ENCODE results near the gene LRRC47.

Gene LRRC47

DNA sequence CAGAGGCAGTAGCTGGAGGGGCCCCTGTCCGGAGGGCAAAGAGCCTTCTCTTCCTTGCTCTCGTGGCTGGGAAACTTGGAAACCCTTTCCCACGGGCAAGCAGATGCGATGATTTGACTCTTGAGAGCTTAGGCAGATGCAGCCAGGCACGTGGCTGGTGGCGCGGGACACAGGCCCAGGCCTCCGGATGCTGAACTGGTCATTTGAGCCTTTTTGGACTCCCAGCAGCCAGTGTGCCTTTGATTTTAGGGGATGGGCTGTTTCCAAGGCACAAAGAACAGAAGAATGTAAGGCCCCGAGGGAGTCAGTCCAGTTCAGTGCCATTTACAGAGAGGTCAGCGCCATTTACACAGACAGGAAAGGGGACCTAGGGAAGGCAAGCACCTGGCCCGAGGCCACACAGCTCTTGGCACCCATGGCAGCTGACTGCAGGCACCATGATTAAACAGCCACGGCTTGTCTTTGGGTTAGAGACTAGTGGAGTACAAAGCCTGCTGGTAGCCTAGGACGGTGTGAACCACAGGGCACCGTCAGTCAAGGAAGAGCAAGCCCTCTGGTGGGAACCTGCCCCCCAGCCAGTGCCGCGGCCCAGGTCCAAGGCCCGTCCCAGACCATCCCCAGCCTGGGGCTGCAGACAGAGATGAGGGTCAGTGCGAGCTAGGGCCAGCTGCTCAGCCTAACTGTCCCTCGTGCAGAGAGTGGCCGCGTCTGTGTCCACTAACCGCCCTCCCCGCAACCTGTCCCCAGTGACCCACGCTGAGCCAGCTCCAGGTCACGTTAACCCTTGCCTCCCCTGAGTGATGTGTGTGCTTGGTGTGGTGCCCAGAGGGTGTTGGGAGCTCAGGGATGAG is 64.5 kb downstream of the LRRC47 start:
- Histone ChIP-seq H3K36me3 (ENCODE audit: control insufficient read depth, low read length) (no peaks in the 10 kb centered on the region), H3K27ac (ENCODE audit: low read depth, low read length) (no peak overlapping the region), H3F3A (ENCODE audit: control insufficient read depth, insufficient read depth) (no peaks in the 10 kb centered on the region), H3K9me2 (replicated peaks; ENCODE audit: control insufficient read depth, low read length) (no peaks in the 10 kb centered on the region), H3K4me1 (ENCODE audit: control insufficient read depth, low read length) (no peaks in the 10 kb centered on the region), H3K27me3 (ENCODE audit: control insufficient read depth, low read length) (no peaks in the 10 kb centered on the region), H4K20me1 (ENCODE audit: control insufficient read depth, insufficient read depth, low read depth, low read length) (no peaks in the 10 kb centered on the region), H3K79me2 (ENCODE audit: control insufficient read depth, low read length) (no peaks in the 10 kb centered on the region), H3K9me3 (ENCODE audit: control insufficient read depth, insufficient read depth, low read length) (no peaks in the 10 kb centered on the region), H3K4me2 (ENCODE audit: low read length) (no peak overlapping the region), H3K4me3 (ENCODE audit: low read length) (no peak overlapping the region)
- no peak for TF ChIP-seq EZH2phosphoT487 (IDR thresholded peaks at IDR 0.05; ENCODE audit: borderline replicate concordance, low read length)
- TF ChIP-seq, protein P1, sequence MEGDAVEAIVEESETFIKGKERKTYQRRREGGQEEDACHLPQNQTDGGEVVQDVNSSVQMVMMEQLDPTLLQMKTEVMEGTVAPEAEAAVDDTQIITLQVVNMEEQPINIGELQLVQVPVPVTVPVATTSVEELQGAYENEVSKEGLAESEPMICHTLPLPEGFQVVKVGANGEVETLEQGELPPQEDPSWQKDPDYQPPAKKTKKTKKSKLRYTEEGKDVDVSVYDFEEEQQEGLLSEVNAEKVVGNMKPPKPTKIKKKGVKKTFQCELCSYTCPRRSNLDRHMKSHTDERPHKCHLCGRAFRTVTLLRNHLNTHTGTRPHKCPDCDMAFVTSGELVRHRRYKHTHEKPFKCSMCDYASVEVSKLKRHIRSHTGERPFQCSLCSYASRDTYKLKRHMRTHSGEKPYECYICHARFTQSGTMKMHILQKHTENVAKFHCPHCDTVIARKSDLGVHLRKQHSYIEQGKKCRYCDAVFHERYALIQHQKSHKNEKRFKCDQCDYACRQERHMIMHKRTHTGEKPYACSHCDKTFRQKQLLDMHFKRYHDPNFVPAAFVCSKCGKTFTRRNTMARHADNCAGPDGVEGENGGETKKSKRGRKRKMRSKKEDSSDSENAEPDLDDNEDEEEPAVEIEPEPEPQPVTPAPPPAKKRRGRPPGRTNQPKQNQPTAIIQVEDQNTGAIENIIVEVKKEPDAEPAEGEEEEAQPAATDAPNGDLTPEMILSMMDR (IDR thresholded peaks at IDR 0.05; ENCODE audit: low read depth, low read length, poor library complexity, severe bottlenecking): no peak

DNA sequence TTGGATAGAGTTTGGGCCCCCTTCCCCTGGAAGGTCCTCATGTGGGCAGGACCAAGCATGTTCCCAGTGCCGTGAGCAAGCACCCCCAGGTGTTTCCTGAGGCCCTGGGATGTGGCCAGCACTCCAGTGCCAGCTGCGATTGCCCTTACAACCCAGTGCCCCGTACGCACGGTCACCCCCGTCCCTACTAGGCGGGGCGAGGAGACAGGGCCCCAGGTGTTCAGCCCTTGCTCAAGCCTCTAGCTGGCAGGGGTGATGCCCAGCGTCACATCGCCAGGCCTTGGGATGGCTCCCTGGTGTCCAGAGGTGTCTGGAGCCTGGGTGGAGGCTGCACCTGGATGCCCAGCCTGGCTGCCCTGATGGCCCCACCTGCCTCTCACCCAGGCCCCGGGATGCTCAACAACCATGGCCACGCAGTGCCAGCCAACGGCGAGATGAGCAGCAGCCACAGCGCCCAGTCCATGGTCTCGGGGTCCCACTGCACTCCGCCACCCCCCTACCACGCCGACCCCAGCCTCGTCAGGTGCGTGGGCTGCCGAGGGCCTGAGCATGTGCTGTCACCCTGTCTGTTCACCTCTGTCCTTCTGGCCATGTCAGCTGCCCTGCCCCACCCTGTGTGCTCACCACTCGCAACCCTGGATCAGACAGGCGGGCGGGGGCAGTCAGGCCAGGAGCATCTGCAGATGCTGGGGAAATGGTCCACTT is 65.6 kb downstream of the LRRC47 start:
- H3K9me2 ChIP-seq (replicated peaks; ENCODE audit: control insufficient read depth, low read length): no peaks in the 10 kb centered on the region
- no peaks in the 10 kb centered on the region for H3F3A ChIP-seq (ENCODE audit: control insufficient read depth, insufficient read depth)
- TF ChIP-seq, protein P1 (IDR thresholded peaks at IDR 0.05; ENCODE audit: low read depth, low read length, poor library complexity, severe bottlenecking): no peak
- no peak for TF ChIP-seq EZH2phosphoT487 (IDR thresholded peaks at IDR 0.05; ENCODE audit: borderline replicate concordance, low read length)
- no peaks in the 10 kb centered on the region for H3K27me3 ChIP-seq (ENCODE audit: control insufficient read depth, low read length)
- no peak overlapping the region for H3K4me2 ChIP-seq (ENCODE audit: low read length)
- H3K4me3 ChIP-seq (ENCODE audit: low read length): no peak overlapping the region
- no peaks in the 10 kb centered on the region for H3K79me2 ChIP-seq (ENCODE audit: control insufficient read depth, low read length)
- H3K27ac ChIP-seq (ENCODE audit: low read depth, low read length): no peak overlapping the region
- H3K4me1 ChIP-seq (ENCODE audit: control insufficient read depth, low read length): no peaks in the 10 kb centered on the region
- no peaks in the 10 kb centered on the region for H3K36me3 ChIP-seq (ENCODE audit: control insufficient read depth, low read length)
- no peaks in the 10 kb centered on the region for H4K20me1 ChIP-seq (ENCODE audit: control insufficient read depth, insufficient read depth, low read depth, low read length)
- H3K9me3 ChIP-seq (ENCODE audit: control insufficient read depth, insufficient read depth, low read length): no peaks in the 10 kb centered on the region

DNA sequence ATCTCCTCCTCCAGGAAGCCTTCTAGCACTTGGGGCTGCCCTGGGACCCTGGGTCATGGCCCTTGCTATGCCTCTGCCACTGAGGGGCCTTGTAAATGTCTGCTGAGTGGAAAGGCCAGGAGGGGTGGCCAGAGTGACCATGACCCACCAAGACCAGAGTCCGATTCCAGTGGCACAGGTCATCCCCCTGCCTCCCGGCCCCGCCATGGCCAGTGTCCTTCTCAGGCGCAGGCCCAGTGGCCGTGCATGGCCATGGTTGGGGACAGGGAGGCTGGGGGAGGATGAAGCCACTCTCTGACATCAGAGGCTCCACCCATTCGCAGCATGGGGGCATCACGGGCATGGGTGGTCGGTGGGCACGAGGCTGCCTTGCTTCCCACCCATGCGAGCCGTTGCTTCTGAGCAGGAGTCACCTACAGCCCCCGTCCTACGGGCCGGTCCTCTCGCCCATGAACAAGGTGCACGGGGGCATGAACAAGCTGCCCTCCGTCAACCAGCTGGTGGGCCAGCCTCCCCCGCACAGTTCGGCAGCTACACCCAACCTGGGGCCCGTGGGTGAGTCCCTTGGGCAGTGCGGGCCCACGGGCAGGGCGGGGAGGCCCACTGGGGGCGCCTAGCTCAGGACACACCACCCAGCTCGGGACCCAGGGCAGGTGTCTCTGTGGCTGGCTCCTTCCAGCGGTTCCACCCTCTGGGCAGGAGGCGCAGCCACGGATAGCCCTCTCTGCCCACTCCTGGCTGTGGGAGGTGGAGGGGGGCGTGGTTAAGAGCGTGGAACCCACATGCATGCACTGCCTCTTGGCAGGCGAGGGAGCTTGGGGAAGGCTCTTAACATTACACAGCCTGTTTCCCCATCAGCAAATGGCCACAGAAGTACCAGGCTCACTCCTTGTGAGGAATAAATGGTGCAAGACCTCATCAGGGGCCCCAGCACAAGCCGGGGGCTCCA is 66.4 kb downstream of the LRRC47 start:
- H3K4me2 ChIP-seq (ENCODE audit: low read length): no peak overlapping the region
- no peak overlapping the region for H3K4me3 ChIP-seq (ENCODE audit: low read length)
- no peaks in the 10 kb centered on the region for H3K4me1 ChIP-seq (ENCODE audit: control insufficient read depth, low read length)
- no peaks in the 10 kb centered on the region for H3K79me2 ChIP-seq (ENCODE audit: control insufficient read depth, low read length)
- H3F3A ChIP-seq (ENCODE audit: control insufficient read depth, insufficient read depth): no peaks in the 10 kb centered on the region
- H3K9me3 ChIP-seq (ENCODE audit: control insufficient read depth, insufficient read depth, low read length): no peaks in the 10 kb centered on the region
- TF ChIP-seq, protein P1 (IDR thresholded peaks at IDR 0.05; ENCODE audit: low read depth, low read length, poor library complexity, severe bottlenecking): no peak
- no peak for TF ChIP-seq EZH2phosphoT487 (IDR thresholded peaks at IDR 0.05; ENCODE audit: borderline replicate concordance, low read length)
- no peaks in the 10 kb centered on the region for H3K36me3 ChIP-seq (ENCODE audit: control insufficient read depth, low read length)
- no peaks in the 10 kb centered on the region for H4K20me1 ChIP-seq (ENCODE audit: control insufficient read depth, insufficient read depth, low read depth, low read length)
- no peaks in the 10 kb centered on the region for H3K9me2 ChIP-seq (replicated peaks; ENCODE audit: control insufficient read depth, low read length)
- H3K27me3 ChIP-seq (ENCODE audit: control insufficient read depth, low read length): no peaks in the 10 kb centered on the region
- H3K27ac ChIP-seq (ENCODE audit: low read depth, low read length): no peak overlapping the region

Data from DOHH2 (cell line).